Measurements from ENCODE around the gene TMEM98. TPM values are rescaled to one million over a fixed set of nuclear protein-coding genes. Genes with fewer than 3 reads are reported as not detected.

The TMEM98 gene
- total and polyA plus RNA-seq, 2 of the 8 experiments (the other 6 are each of a cell fraction or from before 2014, with no cell fraction given), result 86.1 to 232 TPM

DNA sequence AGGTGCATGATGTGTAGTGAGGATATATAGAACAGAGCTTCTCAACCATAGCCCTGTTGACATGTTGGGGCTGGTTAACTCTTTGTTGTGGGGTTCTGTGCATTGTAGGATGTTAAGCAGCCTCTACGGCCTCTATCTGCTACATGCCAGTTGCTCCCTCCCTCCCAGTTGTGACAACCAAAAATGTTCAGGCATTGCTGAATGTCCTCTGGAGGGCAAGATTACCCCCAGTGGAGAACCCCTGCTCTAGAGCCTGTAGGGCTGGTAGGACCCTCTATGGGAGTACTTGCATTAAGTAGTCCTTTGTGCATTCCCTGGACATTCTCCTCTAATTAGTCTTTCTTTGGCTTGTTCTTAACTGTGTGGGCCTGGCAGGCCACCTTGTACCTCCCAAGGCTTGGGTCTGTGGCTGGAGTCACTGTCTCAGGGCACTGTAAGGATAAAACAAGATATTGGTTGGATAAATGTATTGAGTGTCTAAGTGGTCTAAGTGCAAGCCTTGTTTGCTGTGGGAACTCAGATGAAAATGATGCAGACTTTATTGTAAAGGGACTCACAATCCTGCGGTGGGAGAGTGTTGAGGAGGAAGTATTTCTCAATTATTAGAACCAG is 31.2 kb upstream of the TMEM98 start:
- no peak overlapping the region for H3K4ac ChIP-seq (replicated peaks; ENCODE audit: insufficient read length, low read depth, low read length)
- H3K4me3 ChIP-seq (ENCODE audit: extremely low read depth in 1 of 4, insufficient read depth in 2 of 4, low read depth in 3 of 4, low read length in 4 of 4), result no peak overlapping the region
- H2BK5ac ChIP-seq (ENCODE audit: low read depth, low read length), result no peak overlapping the region
- H3K23me2 ChIP-seq (ENCODE audit: low read depth, low read length), result no peaks in the 10 kb centered on the region
- H3K14ac ChIP-seq (ENCODE audit: insufficient read length), result no peak overlapping the region
- no peak overlapping the region for H3K27ac ChIP-seq (ENCODE audit: low read depth, low read length)
- H3K4me2 ChIP-seq (ENCODE audit: insufficient read depth in 1 of 2, low read depth in 2 of 2, low read length in 2 of 2), result no peak overlapping the region
- no peak overlapping the region for H4K91ac ChIP-seq (replicated peaks; ENCODE audit: insufficient read length, low read length)
- H2BK12ac ChIP-seq (ENCODE audit: low read depth, low read length), result no peak overlapping the region
- peaks cover 0 to 4% of the 10 kb centered on the region in 2 experiments; a peak in 2 of 4 replicates for H3K9me3 ChIP-seq (ENCODE audit: insufficient read depth in 2 of 2, low read depth in 1 of 2, low read length in 1 of 2)
- no peak overlapping the region for H2BK120ac ChIP-seq (replicated peaks; ENCODE audit: low read depth, low read length)
- H3K36me3 ChIP-seq (ENCODE audit: control insufficient read depth in 2 of 4, insufficient read depth in 4 of 4, low read length in 3 of 4), result no peaks in the 10 kb centered on the region
- no peak overlapping the region for H2BK15ac ChIP-seq (ENCODE audit: low read length)
- H4K20me1 ChIP-seq (replicated peaks in 1 of 2; ENCODE audit: control insufficient read depth in 1 of 2, insufficient read depth in 2 of 2, low read length in 2 of 2), result no peaks in the 10 kb centered on the region
- no peak overlapping the region for H4K5ac ChIP-seq (ENCODE audit: insufficient read length, low read depth, low read length)
- H2AFZ ChIP-seq (ENCODE audit: low read length), result no peak overlapping the region
- H3K79me1 ChIP-seq (ENCODE audit: low read depth, low read length), result no peaks in the 10 kb centered on the region
- H2AK5ac ChIP-seq (ENCODE audit: low read depth, low read length), result no peak overlapping the region
- H3K56ac ChIP-seq (replicated peaks; ENCODE audit: insufficient read length, low read depth, low read length), result no peak overlapping the region
- no peak for TF ChIP-seq SRF (IDR thresholded peaks at IDR 0.05; ENCODE audit: low read depth, low read length)
- TF ChIP-seq SIN3A (conservative IDR thresholded peaks at IDR 0.05 in 1 of 2, IDR thresholded peaks at IDR 0.05 in 1 of 2; ENCODE audit: low read depth in 1 of 2, low read length in 2 of 2), result no peak
- TF ChIP-seq GTF2F1 (IDR thresholded peaks at IDR 0.05; ENCODE audit: borderline replicate concordance, low read depth, low read length), result no peak
- no peak for TF ChIP-seq KDM4A (IDR thresholded peaks at IDR 0.05; ENCODE audit: low read depth, low read length, severe bottlenecking)
- no peak for TF ChIP-seq CEBPB (IDR thresholded peaks at IDR 0.05; ENCODE audit: low read depth, low read length)
- no peak for TF ChIP-seq JUND (IDR thresholded peaks at IDR 0.05; ENCODE audit: low read length)
- TF ChIP-seq, protein P1, sequence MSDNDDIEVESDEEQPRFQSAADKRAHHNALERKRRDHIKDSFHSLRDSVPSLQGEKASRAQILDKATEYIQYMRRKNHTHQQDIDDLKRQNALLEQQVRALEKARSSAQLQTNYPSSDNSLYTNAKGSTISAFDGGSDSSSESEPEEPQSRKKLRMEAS (IDR thresholded peaks at IDR 0.05), result no peak
- TF ChIP-seq TCF12 (IDR thresholded peaks at IDR 0.05; ENCODE audit: low read depth, low read length), result no peak
- TF ChIP-seq TAF7 (optimal IDR thresholded peaks at IDR 0.05; ENCODE audit: borderline replicate concordance, low read depth, low read length), result no peak
- TF ChIP-seq ASH2L (IDR thresholded peaks at IDR 0.05; ENCODE audit: low read length), result no peak
- TF ChIP-seq SIRT6 (IDR thresholded peaks at IDR 0.05; ENCODE audit: low read length), result no peak
- no peak for TF ChIP-seq CBX8 (IDR thresholded peaks at IDR 0.05; ENCODE audit: borderline replicate concordance, low read depth, low read length)
- no peak for TF ChIP-seq CREB1 (IDR thresholded peaks at IDR 0.05)
- TF ChIP-seq CHD2 (IDR thresholded peaks at IDR 0.05; ENCODE audit: low read length), result no peak
- TF ChIP-seq SIX5 (IDR thresholded peaks at IDR 0.05; ENCODE audit: low read depth, low read length), result no peak
- FAIRE-seq (no peak), DNase-seq (ENCODE audit: low read depth in 1 of 2, low spot score in 2 of 2) (no peak)
- no peaks in the 10 kb centered on the region for H3K79me2 ChIP-seq (ENCODE audit: control insufficient read depth in 1 of 2, insufficient read depth in 2 of 2, low read length in 2 of 2)
- no peak overlapping the region for H2BK20ac ChIP-seq (ENCODE audit: low read length)
- POLR2A ChIA-PET (ENCODE audit: partially characterized antibody), result no interaction called here
- H3K27me3 ChIP-seq (replicated peaks in 1 of 4; ENCODE audit: control insufficient read depth in 3 of 4, extremely low read depth in 1 of 4, insufficient read depth in 3 of 4, low read length in 3 of 4), result no peaks in the 10 kb centered on the region
- no peak overlapping the region for H3K23ac ChIP-seq (ENCODE audit: insufficient read length)
- no peak overlapping the region for H4K8ac ChIP-seq (ENCODE audit: extremely low read depth, insufficient read depth, low read length)
- CTCF ChIA-PET (ENCODE audit: partially characterized antibody), result interaction anchor here (0.8 to 3.3 kb wide), 6 partner anchors 11 to 101 kb away, joined by 3 to 24 read pairs (median 3); no protein-coding TSS in a partner anchor
- WGBS, 2 experiments (ENCODE audit: extremely low coverage in 1 of 2, insufficient coverage in 1 of 2, insufficient read length in 1 of 2, insufficient replicate concordance in 2 of 2, low coverage in 1 of 2, low lambda C conversion rate in 2 of 2, missing lambda C conversion rate in 1 of 2), result 95% methylated on average over 2 of the region's 2 CpGs; no CpG with 5 or more reads in 1 of the 2 experiments
- no peaks in the 10 kb centered on the region for H3K4me1 ChIP-seq (replicated peaks in 1 of 4; ENCODE audit: control insufficient read depth in 3 of 4, insufficient read depth in 4 of 4, low read length in 3 of 4)
- H3K18ac ChIP-seq (ENCODE audit: extremely low read depth, low read length), result no peak overlapping the region
- H3K9ac ChIP-seq (replicated peaks in 1 of 4; ENCODE audit: extremely low read depth in 1 of 4, low read depth in 3 of 4, low read length in 3 of 4), result no peak overlapping the region
